Fibroblast of villous mesenchyme (primary cell): Measurements from ENCODE around the gene PCDHGA1. TPM values are rescaled to one million over a fixed set of nuclear protein-coding genes. Genes with fewer than 3 reads are reported as not detected.

Source experiments
- DNase-seq: peaks from one replicate; pipeline ENCODE4 v3.0.0-alpha.2; 2010; ENCODE audit warnings: low read depth
- H3K4me3 ChIP-seq: 2 replicates; pipeline ENCODE4 v1.5.1; 2011; ENCODE audit warnings: low read depth, mild to moderate bottlenecking, low read length
- total RNA-seq: library from RNA; depleted of rRNA; stranded (reverse); fragments of >200 nt; gene quantifications from 2 replicates; pipeline ENCODE4 v1.2.3, GENCODE V29; 2012
- TF ChIP-seq, protein P1 (sequence below): IDR thresholded peaks from 2 replicates; pipeline ENCODE4 v1.5.1; 2012; ENCODE audit warnings: low read depth, mild to moderate bottlenecking, low read length; ENCODE audit not compliant: insufficient read depth

Gene PCDHGA1
- total RNA-seq, 1 donor = 0.86 TPM

DNA sequence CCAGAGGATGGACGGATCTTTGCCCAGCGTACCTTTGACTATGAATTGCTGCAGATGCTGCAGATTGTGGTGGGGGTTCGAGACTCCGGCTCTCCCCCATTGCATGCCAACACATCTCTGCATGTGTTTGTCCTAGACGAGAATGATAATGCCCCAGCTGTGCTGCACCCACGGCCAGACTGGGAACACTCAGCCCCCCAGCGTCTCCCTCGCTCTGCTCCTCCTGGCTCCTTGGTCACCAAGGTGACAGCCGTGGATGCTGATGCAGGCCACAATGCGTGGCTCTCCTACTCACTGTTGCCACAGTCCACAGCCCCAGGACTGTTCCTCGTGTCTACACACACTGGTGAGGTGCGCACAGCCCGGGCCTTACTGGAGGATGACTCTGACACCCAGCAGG lies 160.5 kb downstream of the PCDHGA1 start:
- TF ChIP-seq, protein P1, sequence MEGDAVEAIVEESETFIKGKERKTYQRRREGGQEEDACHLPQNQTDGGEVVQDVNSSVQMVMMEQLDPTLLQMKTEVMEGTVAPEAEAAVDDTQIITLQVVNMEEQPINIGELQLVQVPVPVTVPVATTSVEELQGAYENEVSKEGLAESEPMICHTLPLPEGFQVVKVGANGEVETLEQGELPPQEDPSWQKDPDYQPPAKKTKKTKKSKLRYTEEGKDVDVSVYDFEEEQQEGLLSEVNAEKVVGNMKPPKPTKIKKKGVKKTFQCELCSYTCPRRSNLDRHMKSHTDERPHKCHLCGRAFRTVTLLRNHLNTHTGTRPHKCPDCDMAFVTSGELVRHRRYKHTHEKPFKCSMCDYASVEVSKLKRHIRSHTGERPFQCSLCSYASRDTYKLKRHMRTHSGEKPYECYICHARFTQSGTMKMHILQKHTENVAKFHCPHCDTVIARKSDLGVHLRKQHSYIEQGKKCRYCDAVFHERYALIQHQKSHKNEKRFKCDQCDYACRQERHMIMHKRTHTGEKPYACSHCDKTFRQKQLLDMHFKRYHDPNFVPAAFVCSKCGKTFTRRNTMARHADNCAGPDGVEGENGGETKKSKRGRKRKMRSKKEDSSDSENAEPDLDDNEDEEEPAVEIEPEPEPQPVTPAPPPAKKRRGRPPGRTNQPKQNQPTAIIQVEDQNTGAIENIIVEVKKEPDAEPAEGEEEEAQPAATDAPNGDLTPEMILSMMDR = no peak

DNA sequence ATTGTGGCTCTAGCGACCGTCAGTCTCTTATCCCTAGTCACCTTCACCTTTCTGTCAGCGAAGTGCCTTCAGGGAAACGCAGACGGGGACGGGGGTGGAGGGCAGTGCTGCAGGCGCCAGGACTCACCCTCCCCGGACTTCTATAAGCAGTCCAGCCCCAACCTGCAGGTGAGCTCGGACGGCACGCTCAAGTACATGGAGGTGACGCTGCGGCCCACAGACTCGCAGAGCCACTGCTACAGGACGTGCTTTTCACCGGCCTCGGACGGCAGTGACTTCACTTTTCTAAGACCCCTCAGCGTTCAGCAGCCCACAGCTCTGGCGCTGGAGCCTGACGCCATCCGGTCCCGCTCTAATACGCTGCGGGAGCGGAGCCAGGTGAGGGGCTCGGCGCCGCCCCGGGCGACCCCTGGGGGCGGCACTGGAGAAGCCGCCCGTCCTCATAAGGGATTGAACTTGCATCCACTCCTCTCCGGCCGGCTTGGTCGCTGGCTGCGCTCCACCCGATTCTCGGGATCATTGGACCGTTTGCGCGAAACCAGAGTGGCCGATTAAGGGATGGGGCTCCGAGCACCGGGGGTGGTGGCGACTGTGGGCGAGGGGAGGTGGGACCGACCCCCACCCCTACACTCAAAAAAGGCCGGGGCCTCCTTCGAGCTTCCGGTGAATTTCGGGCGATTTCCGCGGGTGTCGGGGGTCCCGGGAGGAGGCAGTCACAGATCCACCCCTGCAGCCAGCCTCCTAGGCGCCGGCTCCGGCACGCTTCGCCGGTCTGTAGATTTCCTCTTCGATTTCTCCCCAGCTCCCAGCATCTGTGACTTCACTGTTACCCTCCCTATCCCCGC lies 161.2 kb downstream of the PCDHGA1 start:
- H3K4me3 ChIP-seq = no peak overlapping the region
- DNase-seq = no peak
- TF ChIP-seq, protein P1 = no peak

More for the DNA sequence above, 160.5 kb downstream of the PCDHGA1 start:
- DNase-seq = no peak
- no peak overlapping the region for H3K4me3 ChIP-seq

DNA sequence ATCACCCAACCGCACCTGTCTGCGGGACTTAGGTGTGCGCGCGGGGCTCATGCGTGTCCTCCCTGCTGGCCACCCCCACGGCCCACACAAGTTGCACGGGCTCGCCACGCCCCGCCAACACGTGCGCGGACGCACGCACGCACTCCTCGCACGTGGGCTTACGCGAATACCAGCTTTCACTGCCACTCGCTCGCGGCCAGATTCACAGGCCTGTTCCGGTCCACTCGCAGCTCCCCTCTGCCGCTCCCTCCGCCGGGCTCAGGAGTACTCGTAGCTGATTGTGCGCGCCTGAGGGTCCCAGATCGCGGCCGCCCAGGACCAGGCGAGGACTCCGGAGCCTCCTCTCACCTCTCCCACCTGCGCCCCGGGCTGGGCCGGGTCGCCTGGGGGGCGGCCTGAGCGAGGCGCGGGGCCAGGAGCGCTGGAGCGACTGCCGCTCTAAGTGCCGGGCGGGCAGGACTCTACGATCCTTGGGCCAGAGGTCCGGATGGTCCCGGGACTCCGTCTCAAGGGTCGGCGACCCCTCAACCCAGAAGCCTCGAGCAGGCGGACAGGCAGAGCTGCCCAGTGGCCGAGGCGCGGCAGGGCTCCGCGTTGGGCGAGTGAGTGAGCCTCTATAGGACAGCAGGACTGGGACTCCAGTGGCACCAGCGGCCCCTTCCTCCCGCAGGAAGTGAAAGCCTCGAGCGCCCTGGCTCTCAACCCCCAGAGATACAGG lies 162.0 kb downstream of the PCDHGA1 start:
- H3K4me3 ChIP-seq = no peak overlapping the region
- DNase-seq = no peak
- TF ChIP-seq, protein P1 = no peak

DNA sequence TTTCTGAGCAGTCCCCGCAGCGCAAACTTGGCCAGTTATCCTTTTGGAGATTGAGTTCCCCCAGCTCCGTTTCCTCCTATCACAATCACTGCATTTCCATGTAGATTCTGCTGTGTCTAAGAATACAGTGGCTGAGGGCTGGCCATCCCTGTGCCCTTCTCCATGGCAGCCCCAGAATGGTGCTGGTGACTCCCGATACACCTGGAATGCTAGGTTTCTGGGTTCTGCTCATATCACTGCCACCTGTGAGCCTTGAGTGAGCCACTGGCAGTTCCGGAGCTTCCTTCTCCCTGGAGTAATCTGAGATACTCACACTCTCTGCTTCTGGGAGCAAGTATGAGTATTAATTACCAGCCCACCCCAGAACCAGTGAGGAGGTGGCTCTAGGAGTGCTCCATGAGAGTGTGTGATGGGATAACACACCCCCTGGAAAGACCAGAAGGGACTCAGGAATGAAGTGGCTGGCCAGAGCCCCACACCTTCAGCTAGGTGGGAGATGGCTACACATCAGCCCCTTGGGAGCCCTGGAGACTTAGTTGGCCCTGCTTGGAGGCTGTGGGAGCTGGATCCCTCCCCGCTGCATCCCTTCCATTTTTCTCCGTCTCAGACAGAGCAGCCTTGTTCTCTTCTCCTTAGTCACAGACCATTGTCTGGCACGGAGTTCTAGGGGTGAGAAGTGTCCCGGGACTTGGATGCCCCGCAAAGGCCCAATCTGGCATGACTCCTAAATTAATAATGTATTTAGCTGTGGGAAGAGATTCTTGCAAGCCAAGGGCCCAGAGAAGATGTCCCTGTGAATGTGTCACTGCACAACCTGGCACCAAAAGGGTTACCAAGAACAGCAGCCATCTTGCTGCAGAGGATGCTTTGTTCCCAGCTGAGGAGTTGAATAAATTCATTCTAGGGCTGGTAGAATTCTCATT lies 163.4 kb downstream of the PCDHGA1 start:
- TF ChIP-seq, protein P1 = no peak
- DNase-seq = no peak
- H3K4me3 ChIP-seq = no peak overlapping the region

DNA sequence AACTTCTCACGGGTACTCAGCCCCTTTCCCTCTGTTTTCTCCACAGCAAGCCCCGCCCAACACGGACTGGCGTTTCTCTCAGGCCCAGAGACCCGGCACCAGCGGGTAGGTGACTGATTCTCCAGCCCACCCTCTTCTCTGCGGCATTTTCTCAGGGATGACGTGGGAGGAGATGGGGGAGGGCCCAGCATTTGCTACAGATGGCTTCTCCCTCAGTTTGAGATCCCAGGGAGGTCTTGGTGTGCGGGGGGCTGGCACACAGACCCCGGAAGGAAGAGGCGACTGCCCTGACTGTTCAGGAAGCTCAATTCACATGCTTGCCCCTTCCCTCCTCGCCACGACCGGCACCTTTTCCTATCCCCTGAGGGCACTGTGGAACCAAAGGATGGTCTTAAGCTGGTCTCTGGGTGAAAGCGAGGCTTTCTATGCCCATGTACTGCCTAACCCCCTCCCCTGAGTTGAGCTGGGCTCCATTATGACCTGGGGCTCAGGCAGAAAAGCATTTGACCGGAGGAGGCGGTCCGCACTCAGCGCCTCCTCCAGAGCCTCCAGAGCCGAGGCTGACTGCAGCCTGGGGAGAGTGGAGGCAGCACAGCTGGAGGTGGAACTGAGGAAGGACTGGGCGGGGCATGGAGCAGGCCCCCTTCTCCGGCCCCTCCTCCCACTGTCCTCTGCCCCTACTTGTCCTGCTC lies 164.6 kb downstream of the PCDHGA1 start:
- H3K4me3 ChIP-seq = no peak overlapping the region
- no peak for DNase-seq
- TF ChIP-seq, protein P1 = no peak

DNA sequence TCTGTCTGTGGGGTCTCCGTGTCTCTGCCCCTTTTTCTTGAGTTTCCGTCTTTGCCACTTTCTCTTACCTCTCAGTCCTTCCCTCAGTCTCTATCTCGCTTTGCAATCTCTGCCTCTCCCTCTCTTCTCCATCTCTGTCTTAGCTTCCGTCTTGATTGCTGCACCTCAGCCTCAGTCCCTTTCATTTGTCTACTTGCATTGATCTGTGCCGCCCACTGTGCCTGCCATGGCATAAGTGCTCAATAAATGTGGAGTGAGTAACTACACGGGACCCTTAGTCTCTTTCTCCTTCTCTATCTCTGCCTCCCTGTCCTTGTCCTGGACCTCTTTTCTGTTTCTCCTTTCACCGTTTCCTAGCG lies 165.1 kb downstream of the PCDHGA1 start:
- H3K4me3 ChIP-seq = no peak overlapping the region
- TF ChIP-seq, protein P1 = no peak
- no peak for DNase-seq
